Body of pancreas (tissue), 4 donors: ENCODE results near the gene BORCS8. TPM values are rescaled to one million over a fixed set of nuclear protein-coding genes. Genes with fewer than 3 reads are reported as not detected.

Source experiments
- ATAC-seq: fragments of 150-250 bp; one replicate; pipeline ENCODE4 v1.9.1; 2016
- DNase-seq, 4 donors: peaks; one replicate each; pipeline ENCODE4 v3.0.0-alpha.2; 2019
- H3K27ac ChIP-seq, 4 donors: fragments of 200-600 bp; sonication (generic); 1 replicate in 3 of 4; 2 replicates in 1 of 4; pipeline versions ENCODE4 v1.5.1 to v1.6.1; 2016 to 2019; ENCODE audit warnings: mild to moderate bottlenecking in 1 of 4, mixed read lengths in 1 of 4, moderate library complexity in 1 of 4
- H3K27me3 ChIP-seq, 2 donors: fragments of 200-600 bp; sonication (generic); one replicate each; pipeline ENCODE4 v1.6.0; 2016; ENCODE audit warnings: mild to moderate bottlenecking in 1 of 2
- H3K36me3 ChIP-seq, 2 donors: fragments of 200-600 bp; sonication (generic); replicated peaks in 1 of 2; 2 replicates each; pipeline ENCODE4 v1.5.1; 2016; ENCODE audit warnings: low read depth in 2 of 2; ENCODE audit not compliant: insufficient read depth in 1 of 2
- H3K4me1 ChIP-seq: fragments of 200-600 bp; sonication (generic); one replicate; pipeline ENCODE4 v1.6.0; 2016
- H3K4me3 ChIP-seq, 2 donors: fragments of 200-600 bp; sonication (generic); 1 replicate in 1 of 2; 2 replicates in 1 of 2; pipeline ENCODE4 v1.5.1; 2016 to 2019
- H3K9me3 ChIP-seq, 3 donors: fragments of 200-600 bp; sonication (generic); 1 replicate in 2 of 3; 2 replicates in 1 of 3; pipeline ENCODE4 v1.5.1; 2016
- POLR2A ChIP-seq, 3 donors: fragments of 450-650 bp; IDR thresholded peaks; one replicate each; pipeline ENCODE4 v1.6.1; 2016; ENCODE audit warnings: antibody characterized with exemption in 3 of 3, mild to moderate bottlenecking in 2 of 3
- WGBS, 2 donors: methylation state at CpG; one replicate each; pipeline ENCODE4 v1.1.5; 2017; 5-methylcytosine and 5-hydroxymethylcytosine counted together
- intact Hi-C: fragments of 100-400 bp; cut with DNase I; formaldehyde crosslinking; loops from one replicate; pipeline ENCODE4 v1.15.1; 2023
- total RNA-seq, 2 donors: library from RNA; depleted of rRNA; stranded (reverse); fragments of >200 nt; gene quantifications; one replicate each; pipeline ENCODE4 v1.1.0, GENCODE V29; 2016
- TF ChIP-seq, protein P1 (sequence below), 7 experiments: fragments of 450-650 bp in 4 of 7; fragments of 200-600 bp in 3 of 7; sonication (generic) in 3 of 7; IDR thresholded peaks; one replicate each; pipeline ENCODE4 v1.5.1; 2016 to 2019; ENCODE audit warnings: antibody characterized with exemption in 7 of 7

The BORCS8 gene
- total RNA-seq, 2 donors from 2014 or later = 5.4 to 25.4 TPM

DNA sequence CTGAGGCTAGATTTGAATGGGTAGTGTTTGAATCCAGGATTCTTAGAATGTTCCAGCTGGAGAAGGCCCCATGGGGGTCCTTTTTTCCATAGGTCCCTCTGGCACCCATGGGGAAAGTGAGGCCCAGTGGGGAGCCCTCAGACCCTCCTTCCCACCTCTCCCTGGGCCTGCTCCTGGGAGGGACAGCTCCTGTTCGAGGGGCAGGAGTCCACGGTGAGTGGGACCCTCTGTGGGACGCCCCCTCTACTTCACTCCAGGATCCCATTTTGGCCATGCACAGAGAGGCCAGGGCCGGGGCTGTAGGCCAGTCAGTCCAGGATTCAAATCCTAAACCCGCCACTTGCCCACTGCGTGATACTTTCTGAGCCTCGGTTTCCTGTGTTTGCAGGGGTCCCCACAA, 29.5 kb downstream of the BORCS8 start:
- no peaks in the 10 kb centered on the region for H3K27me3 ChIP-seq
- H3K27ac ChIP-seq = no peak overlapping the region
- no peaks in the 10 kb centered on the region for H3K9me3 ChIP-seq
- no peak overlapping the region for H3K4me3 ChIP-seq
- intact Hi-C loops = no loop called here
- no peak for TF ChIP-seq POLR2A (IDR thresholded peaks at IDR 0.05)
- TF ChIP-seq, protein P1, sequence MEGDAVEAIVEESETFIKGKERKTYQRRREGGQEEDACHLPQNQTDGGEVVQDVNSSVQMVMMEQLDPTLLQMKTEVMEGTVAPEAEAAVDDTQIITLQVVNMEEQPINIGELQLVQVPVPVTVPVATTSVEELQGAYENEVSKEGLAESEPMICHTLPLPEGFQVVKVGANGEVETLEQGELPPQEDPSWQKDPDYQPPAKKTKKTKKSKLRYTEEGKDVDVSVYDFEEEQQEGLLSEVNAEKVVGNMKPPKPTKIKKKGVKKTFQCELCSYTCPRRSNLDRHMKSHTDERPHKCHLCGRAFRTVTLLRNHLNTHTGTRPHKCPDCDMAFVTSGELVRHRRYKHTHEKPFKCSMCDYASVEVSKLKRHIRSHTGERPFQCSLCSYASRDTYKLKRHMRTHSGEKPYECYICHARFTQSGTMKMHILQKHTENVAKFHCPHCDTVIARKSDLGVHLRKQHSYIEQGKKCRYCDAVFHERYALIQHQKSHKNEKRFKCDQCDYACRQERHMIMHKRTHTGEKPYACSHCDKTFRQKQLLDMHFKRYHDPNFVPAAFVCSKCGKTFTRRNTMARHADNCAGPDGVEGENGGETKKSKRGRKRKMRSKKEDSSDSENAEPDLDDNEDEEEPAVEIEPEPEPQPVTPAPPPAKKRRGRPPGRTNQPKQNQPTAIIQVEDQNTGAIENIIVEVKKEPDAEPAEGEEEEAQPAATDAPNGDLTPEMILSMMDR (IDR thresholded peaks at IDR 0.05) = no peak
- H3K4me1 ChIP-seq = no peaks in the 10 kb centered on the region
- WGBS, 2 donors = 76 to 93% methylated on average over 7 of the region's 7 CpGs
- ATAC-seq (no peak), DNase-seq (no peak)
- H3K36me3 ChIP-seq = no peaks in the 10 kb centered on the region

GRCh38 chr19:19160461-19161035, 31.4 kb downstream of the BORCS8 start:
- Histone ChIP-seq H3K27me3 (no peaks in the 10 kb centered on the region), H3K36me3 (no peaks in the 10 kb centered on the region), H3K27ac (no peak overlapping the region), H3K4me1 (no peaks in the 10 kb centered on the region), H3K4me3 (no peak overlapping the region), H3K9me3 (no peaks in the 10 kb centered on the region)
- intact Hi-C loops = no loop called here
- ATAC-seq (no peak), DNase-seq (no peak)
- no peak for TF ChIP-seq POLR2A (IDR thresholded peaks at IDR 0.05)
- TF ChIP-seq, protein P1 (IDR thresholded peaks at IDR 0.05) = no peak
- 62 to 100% methylated on average over 1 to 15 of the region's 26 CpGs for WGBS, 2 donors

- Histone ChIP-seq H3K27ac (no peak overlapping the region), H3K4me1 (no peaks in the 10 kb centered on the region), H3K27me3 (no peaks in the 10 kb centered on the region), H3K4me3 (no peak overlapping the region), H3K36me3 (no peaks in the 10 kb centered on the region), H3K9me3 (no peaks in the 10 kb centered on the region)
- 79 to 84% methylated on average over 4 of the region's 4 CpGs for WGBS, 2 donors
- TF ChIP-seq, protein P1 (IDR thresholded peaks at IDR 0.05) = no peak
- no peak for TF ChIP-seq POLR2A (IDR thresholded peaks at IDR 0.05)
- ATAC-seq = no peak
- DNase-seq = no peak
- intact Hi-C loops = no loop called here
Measured at GRCh38 chr19:19159534-19159933, 32.4 kb downstream of the BORCS8 start.

- ATAC-seq (no peak), DNase-seq (no peak)
- H3K4me3 ChIP-seq = no peak overlapping the region
- WGBS, 2 donors = 80 to 91% methylated on average over 6 of the region's 6 CpGs
- H3K27ac ChIP-seq = no peak overlapping the region
- no peaks in the 10 kb centered on the region for H3K36me3 ChIP-seq
- no peaks in the 10 kb centered on the region for H3K9me3 ChIP-seq
- TF ChIP-seq POLR2A (IDR thresholded peaks at IDR 0.05) = no peak
- TF ChIP-seq, protein P1 (IDR thresholded peaks at IDR 0.05) = no peak
- H3K4me1 ChIP-seq = no peaks in the 10 kb centered on the region
- H3K27me3 ChIP-seq = no peaks in the 10 kb centered on the region
- intact Hi-C loops = no loop called here
Measured at GRCh38 chr19:19157808-19158207, 34.1 kb downstream of the BORCS8 start.

DNA sequence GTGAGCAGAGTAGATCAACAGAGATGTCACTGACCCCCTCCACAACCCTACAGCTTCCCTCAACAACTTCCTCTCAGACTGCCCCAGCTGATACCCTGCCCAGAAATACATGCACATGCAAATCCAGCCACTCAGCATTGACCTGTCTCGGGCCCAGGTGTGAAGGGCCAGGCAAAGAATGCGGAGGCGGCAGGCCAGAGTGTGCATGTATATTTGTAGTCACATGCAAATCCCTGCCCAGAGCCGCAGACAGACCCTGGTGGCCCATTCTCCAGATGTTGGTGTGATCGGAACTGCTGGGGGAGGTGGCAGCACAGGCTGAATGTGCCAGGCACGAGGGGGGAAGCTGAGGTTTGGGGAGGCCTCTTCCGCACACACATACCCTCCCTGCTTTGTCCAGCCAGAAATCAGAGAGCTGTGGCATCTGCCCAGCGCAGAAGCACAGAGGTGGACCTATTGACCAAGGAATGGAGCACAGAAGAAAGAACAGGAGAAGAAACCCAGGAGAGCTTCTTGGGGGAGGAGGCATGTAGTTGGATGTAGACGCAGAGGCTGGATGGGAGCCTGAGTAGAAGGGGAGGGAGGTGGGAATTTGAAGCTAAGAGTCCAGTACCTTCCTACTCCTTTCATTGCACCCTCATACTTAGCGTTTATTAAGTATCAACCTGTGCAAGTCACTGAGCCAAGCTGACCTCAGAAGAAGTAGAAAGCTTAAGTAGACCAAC, 36.3 kb downstream of the BORCS8 start:
- Histone ChIP-seq H3K4me3 (no peak overlapping the region), H3K9me3 (no peaks in the 10 kb centered on the region), H3K27ac (no peak overlapping the region), H3K27me3 (no peaks in the 10 kb centered on the region), H3K4me1 (no peaks in the 10 kb centered on the region), H3K36me3 (no peaks in the 10 kb centered on the region)
- intact Hi-C loops = no loop called here
- 93% methylated on average over 8 to 10 of the region's 10 CpGs for WGBS, 2 donors
- ATAC-seq (no peak), DNase-seq (no peak)
- TF ChIP-seq, protein P1 (IDR thresholded peaks at IDR 0.05) = no peak
- no peak for TF ChIP-seq POLR2A (IDR thresholded peaks at IDR 0.05)
